Measurements from ENCODE around the gene RAVER1.

GRCh38 chr19:10361569-10362011 lies 28.3 kb upstream of the RAVER1 start:
- TF ChIP-seq SRSF1 (IDR thresholded peaks at IDR 0.05; ENCODE audit: low read depth, low read length) = no peak
- no peak for TF ChIP-seq FOXA3 (CRISPR knock-in tag; conservative IDR thresholded peaks at IDR 0.05 in 1 of 2, IDR thresholded peaks at IDR 0.05 in 1 of 2)
- no peak for TF ChIP-seq JUND (IDR thresholded peaks at IDR 0.05; ENCODE audit: borderline replicate concordance, low read depth, low read length)
- no peak for TF ChIP-seq JUND (tag; IDR thresholded peaks at IDR 0.05; ENCODE audit: borderline replicate concordance, low read depth, low read length)
- TF ChIP-seq PML (IDR thresholded peaks at IDR 0.05; ENCODE audit: low read length) = no peak
- no peak for TF ChIP-seq CBX5 (IDR thresholded peaks at IDR 0.05; ENCODE audit: borderline replicate concordance, low read depth)
- TF ChIP-seq RFX5 (IDR thresholded peaks at IDR 0.05; ENCODE audit: low read depth, low read length) = no peak
- no peak for TF ChIP-seq XRCC3 (IDR thresholded peaks at IDR 0.05)

Measured in K562 (cell line).